ENCODE data around the gene PJA2.

Gene PJA2

DNA sequence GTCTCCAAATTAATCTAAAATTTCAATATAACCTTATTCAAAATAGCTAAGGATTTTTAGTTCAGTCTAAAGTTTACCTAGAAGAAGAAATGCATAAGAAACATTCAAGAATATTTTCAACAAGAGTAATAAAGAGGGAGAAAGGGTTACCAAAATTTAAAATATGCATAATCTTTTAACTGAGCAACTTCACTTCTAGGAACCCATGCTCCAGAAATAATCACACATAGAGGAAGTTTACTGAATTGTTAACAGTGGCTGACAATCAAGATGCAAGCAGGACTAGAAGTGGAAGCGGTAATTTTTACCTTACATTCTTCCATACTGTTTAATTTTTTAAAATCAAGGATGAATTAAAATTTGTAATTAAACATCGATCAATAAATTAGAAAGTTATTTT is 1.9 kb downstream of the PJA2 start:
- DNase-seq, result no peak

DNA sequence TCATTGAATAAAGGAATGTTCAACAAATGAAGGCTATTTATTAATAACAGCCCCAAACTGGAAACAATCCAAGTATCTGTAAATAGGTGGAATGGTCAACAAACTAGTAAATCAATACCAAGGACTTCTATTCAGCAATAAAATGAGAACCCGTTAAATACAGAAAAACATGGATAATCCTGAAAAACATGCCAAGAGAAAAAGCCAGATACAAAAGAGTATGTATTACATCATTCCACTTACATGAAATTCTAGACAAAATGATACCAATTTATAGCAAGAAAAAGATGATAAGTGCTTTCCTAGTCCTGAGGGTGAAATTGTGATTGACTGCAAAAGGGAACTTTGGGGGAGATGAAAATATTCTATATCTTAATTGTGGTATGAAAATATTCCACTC is 3.1 kb downstream of the PJA2 start:
- no peak for DNase-seq

DNA sequence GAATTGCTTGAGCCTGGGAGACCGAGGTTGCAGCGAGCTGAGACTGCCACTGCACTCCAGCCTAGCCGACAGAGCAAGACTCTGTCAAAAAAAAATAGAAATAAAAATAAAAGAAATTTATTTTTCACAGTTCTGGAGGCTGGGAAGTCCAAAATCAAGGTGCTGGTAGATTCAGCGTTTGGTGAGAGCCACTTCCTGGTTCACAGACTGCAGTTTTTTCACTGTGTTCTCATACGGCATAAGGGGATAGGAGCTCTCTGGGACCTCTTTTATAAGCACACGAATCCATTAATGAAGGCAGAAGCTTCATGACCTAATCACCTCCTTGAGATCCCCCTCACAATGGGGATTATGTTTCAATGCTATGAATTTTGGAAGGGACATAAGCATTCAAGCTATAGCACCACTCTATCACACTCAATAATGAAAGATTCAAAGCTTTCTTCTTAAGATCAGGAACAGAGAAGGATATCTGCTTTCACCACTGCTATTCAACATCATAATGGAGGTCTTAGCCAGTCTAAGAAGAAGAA is 5.3 kb downstream of the PJA2 start:
- DNase-seq, result no peak

DNA sequence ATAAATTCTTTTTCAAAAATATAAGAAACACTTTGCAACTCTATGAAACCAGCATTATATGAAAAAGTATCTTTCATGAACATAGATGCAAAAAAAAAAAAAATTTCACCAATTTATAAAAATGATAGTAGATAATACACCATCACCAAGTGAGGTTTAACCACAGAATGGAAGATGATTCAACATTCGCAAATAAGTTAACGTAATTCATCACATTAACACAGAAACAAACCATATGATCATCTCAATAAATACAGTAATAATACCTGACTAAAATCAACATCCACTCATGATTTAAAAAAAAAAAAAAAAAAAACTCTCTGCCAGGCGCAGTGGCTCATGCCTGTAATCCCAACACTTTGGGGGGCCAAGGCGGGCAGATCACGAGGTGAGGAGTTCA is 6.3 kb downstream of the PJA2 start:
- no peak for DNase-seq

DNA sequence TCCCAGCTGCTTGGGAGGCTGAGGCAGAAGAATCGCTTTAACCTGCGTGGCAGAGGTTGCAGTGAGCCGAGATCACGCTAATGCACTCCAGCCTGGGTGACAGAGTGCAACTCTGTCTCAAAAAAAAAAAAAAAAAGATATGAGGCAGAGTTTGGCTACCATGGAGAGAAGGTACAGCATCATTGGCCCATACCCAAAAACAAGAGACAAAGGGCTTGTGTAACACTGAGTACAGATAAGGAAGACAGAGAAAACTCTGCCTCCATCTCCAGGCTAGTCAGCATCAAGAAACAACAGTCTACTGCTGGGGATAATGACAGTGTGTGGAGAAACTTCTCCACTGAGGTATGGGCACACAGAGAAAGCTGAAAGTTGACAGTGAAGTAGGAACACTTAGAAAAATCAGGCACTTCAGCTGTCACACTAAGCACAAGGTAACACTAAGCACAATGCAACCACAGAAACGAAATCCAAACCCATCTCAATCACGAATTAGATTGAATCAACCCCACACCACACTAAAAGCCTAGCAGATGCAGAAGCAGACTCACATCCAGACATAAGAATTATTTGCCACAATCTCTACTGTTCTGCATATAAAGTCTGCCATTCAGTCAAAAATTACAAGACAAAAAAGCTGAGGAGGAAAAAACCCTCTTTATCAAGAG is 10.5 kb downstream of the PJA2 start:
- no peak for DNase-seq

DNA sequence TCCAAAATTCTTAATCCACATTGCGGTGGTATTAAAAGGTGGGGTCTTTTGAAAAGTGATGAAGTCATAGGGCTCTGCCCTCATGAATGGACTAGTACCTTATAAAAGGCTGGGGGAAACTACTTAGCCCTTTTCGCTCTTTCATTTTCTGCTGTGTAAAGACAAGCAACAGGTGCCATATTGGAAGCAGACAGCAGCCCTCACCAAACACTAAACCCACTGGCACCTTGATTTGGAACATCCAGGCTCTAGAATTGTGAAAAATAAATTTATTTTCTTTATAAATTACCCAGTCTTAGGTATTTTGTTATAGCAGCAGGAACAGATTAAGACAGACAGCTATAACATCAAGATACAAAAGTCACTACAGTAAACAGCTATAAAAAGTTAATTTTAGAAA is 12.8 kb downstream of the PJA2 start:
- no peak for DNase-seq

DNA sequence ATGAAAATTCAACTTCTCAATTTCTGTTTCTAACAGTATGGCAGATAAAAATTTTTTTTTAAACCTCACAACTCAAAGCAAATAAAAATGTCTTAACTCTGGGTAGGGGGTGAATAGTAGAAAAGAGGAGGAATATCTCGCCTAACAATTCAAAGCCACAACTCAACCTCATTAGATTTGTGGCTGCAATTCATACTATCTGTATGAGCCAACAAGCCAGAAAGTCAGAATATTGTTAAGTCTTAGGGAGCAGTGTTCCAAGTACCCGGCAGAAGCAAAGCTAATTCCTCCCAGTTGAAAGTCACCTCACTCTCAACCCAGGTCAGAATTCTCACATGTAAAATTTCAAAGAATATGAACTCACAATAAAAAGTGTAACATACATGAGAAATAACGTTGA is 15.0 kb downstream of the PJA2 start:
- no peak for DNase-seq

DNA sequence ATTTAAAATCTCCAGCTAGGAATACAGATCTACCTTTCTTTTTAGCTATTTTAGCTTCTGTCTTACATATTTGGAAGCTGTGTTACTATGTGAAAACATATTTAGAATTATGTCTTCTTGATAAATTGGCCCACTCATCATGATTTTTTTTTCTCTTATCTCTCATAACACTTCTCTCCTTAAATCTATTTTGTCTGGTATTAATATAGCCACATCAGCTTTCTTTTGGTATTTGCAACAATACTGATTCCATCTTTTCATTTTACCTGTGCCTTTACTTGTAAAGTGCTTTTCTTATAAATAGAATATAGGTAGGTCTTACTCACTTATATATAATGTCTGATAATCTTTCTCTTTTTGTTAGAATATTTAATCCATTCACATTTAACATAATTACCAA is 19.6 kb downstream of the PJA2 start:
- DNase-seq, result no peak

DNA sequence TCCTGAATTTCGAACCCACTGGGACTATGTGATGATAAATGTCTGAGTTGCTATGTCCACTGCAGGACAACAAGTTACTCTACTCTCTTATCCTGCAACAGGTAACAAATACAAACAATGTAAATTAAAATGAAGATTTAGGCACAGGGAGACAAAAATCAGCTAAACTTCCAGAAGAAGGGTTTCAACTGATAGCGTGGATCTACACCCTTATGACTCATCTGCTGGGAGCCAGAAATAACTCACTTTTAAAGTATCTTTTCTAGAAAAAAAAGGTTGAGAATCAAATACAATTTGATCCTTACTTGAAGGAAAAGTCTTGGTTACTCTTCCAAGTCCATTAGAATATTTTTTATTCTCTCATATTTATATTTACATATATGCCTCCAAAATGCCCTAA is 21.4 kb downstream of the PJA2 start:
- no peak for DNase-seq

DNA sequence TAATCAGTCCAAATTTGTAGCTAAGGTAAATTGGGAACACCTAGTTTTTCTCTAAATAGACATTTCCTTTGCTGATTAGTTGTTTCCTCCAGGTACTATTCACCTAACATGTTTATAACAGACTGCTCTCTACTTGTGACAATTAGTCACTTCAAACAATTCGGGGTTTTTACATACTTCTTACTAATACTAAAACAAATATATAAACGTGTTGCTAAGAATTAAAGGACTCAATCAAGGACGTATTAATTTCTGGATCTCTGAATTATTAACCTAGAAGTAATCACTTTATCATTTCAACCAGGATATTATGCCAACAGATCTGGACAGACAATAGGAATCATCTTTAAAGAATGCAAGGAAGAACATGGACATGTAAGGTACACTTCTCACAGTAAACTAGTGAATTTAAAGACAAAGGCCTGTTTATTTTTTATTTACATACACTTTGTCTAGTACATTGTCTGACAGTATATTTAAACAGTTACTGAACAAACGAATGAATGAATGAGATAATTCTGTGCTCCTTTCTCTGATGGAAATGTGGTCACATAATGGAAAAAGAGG is 22.3 kb downstream of the PJA2 start:
- DNase-seq, result no peak

DNA sequence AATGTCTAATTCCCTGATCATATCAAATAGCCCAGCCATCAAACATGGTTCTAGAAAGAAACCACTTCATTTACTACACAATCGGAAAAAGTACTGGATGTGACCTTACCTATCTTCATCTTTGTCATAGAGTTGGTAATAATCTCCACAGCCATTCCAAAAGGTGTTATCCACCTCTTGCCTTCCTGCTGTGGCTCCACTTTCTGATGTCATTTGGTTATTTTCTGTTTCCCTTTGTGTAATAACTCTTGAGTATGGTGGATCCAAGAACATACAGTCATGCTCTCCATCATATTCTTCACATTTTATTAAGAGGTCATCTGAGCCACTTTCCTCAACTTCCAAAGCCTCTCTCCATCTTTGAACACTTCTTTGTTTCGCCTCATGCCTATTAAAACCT is 31.7 kb downstream of the PJA2 start:
- DNase-seq, result no peak

DNA sequence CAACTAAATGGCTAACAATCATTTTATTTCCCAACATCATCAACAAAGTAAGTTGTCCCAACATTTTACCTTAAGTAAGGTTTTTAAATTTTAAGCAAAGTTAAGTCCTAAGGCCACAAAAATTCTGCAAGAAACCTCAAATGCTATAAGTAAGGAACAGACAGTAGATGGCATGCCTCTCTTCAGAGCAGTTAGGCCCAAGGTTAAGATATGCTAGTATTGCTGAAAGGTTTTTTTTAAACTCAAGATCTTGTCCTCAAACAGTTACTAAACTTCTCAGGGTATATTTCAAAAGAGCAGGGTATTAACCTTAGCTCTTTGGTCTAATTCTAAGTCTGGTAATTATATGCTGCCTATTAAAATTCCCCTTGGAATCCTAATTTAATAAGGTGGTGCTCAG is 35.1 kb downstream of the PJA2 start:
- no peak for DNase-seq

DNA sequence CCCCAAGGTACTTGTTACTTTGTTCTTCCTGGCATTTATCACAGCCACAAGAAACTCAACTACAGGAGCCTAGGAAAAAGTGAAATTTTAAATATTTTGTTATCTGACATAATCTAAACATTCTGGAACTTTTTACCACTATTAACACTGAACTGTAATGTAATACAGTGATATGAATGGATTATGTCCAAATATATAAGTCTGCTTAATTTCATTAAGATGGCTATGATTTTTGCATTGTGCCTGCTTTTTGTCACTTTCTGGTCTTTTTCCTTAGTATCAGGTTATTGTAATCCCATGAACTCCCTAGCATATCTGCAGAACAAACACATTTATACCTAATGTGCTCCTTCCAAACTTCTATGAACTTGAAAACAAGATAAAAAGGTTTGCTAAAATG is 35.8 kb downstream of the PJA2 start:
- DNase-seq, result no peak

DNA sequence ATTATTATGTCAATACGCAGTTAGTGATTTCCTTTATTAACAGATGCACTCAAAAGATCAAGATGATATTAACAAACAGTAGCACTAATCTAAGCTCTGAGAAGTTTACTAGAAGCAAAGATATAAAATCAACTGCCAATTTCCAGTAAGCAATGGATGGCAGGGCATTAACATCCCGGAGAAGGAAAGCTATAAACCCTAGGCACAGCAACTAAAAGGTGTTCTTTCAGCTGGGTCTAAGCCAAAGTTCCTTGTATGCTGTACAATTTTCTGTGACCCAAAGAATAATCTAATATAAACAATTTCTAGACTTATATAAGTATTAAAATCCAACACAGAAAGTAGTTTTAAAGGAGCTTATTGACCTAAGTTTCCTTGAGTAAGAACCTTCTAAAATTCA is 39.4 kb downstream of the PJA2 start:
- DNase-seq, result no peak

DNA sequence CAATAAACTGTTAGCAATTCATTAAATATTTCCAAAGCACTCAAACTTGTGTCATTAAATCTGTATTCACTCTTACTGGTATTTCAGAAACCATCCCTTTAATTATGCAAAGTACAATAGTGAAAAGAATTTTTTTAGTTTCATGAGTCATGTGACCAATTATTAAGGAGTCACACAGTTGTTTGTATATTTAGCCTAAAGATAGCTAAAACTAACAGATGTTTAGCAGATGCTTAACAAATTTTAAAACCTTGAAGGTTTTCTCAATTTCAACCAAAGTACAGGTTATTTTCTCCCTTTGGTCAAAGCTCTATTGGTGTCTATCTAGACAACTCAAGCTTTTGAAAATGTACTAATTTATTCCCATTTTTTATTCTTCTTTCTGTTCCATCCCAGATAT is 44.1 kb downstream of the PJA2 start:
- no peak for DNase-seq

DNA sequence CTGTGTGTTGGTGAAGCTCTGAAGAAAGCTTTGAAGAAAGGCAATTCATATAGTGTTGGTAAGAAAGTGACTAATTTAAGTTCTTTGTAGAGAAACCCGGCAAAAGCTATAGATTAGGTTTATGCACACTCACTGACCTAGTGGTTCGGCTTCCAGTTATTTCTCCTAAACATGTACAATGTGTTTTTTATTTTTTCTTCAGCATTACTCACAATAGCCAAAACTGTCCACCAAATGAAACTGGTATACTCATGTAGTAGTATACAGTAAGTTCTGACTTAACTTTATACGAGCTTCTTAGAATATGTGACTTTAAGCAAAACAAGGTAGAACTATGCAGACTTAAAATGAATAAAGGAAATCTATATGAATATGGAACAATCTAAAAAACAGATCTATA is 44.8 kb downstream of the PJA2 start:
- no peak for DNase-seq

DNA sequence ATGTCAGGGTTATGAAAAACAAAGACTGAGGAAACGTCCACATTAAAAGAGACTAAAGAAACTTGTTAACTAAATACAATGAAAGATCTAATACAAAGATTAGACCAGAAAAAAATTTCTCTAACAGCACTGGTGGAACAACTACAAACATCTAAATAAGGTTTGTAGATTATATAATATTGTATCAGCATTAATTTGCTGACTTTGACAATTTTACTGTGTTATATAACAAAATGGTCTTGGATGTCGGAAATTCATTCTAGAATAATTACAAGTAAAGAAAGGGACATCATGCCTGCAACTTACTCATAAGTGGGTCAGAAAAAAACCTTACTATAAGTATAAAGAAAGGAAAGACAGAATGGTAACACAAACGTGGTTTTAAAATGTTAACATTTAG is 50.1 kb downstream of the PJA2 start:
- no peak for DNase-seq

DNA sequence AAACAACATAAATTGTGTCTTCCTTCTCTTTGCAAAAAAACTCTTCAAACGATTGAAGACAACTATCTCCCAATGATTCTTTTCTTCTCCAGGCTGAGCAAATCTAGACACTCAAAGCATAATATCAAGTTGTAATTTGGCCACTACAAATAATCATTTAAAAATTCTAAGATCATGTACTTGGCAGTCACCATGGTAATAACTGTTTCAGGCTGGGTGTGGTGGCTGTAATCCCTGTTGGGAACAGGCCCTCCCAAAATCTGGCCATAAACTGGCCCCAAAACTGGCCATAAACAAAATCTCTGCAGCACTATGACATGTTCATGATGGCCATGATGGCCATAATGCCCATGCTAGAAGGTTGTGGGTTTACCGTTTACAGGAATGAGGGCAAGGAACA is 52.0 kb downstream of the PJA2 start:
- DNase-seq, result no peak

DNA sequence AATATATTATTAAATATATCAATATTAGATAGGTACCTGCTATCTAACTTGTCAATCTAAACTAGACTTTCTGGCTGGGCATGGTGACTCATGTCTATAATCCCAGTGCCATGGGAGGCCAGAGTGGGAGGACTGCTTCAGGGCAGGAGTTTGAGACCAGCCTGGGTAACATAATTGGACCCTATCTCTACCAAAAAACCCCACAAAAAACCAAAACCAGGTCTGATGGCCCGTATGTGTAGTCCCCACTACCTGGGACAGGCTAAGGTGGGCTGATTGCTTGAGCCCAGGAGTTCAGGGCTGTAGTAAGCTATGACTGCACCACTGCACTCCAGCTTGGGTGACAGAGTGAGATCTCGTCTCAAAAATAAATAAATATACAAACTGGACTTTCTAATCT is 55.0 kb downstream of the PJA2 start:
- no peak for DNase-seq

DNA sequence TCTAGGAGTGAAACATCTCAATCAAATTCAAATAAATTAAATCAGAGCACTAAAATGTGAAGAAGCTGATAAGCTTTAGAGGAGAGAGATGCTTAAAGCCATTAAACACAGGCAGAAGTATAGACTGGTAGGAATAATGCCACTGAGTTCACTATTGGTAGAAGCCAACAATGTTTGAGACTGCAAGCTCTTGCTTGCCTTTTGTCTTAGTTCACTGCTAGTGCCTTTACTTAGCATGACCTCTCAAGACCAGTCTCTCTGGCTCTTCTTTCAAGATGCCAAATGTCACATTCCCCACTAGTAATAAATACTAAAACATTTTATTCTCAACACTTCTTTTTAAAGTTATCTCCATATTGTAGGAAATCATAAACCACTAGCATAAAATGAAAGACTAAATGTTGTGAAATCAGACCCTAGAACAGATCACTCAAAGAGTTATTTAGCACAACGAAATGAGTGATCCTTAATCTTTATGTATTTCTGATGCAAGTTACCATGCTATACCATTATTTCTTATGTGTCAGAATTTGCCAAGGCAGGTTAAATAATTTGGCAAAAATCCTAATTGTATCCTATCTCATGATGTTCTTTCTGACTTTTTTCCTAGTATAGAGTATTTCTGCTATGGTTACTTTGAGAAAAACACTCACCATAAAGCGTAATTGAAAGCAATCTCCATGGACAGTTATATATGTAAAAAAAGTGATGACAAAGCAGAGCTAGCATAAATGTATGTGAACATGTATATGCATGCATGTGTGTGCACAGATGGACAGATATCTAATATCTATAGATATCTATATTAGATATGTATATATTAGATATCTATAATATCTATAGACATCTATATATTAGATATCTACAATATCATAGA is 57.5 kb downstream of the PJA2 start:
- no peak for DNase-seq

DNA sequence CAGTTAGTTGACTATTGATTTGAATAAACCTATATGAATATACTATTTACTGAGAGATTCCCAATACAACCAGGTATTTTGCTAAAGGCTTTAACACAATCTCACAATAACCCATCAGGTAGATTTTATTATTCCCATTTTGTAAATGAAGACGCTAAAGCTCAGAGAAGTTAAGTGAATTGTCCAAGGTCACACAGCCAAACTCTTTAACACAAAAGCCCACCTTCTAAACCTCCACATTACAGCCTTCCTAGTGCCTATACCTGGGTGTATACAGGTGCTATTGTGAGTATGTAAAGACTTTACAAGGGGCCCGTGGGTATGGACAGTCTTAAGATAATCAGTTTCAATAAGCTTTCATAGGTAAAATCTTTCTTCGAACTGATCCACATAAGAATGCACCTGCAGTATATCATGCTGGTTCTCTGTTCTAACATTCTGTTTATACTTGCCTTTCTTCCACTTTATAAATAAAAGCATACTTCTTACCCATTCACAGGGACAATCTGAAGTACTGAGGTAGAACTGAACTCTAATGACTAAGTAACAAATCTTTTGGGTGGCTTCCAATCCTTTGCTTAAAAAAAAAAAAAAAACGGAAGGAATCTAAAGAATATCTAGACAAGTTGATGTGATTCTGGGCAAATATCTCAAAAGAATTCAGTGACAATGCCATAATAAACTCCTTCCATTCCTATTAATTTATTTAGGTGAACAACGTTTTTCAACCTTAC is 59.1 kb downstream of the PJA2 start:
- no peak for DNase-seq

DNA sequence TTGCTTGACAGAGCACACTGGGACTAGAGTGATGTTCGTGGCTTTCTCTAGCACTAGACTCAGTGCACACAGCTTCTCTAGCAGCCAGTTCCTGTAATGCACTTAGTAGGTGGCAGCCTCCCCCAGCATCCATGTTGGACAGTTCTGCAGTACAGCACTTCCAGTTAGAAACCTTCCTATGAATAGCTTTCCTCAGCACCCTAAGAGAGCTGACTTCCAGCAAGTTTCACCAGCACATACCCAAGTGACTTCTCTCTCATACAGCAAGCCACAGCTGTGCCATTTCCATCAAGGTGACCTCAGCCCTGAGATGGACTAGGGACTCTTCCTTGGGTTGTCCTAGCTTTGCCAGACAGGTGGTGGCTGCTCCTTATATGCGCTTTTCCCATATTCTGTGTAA is 60.4 kb downstream of the PJA2 start:
- no peak for DNase-seq

DNA sequence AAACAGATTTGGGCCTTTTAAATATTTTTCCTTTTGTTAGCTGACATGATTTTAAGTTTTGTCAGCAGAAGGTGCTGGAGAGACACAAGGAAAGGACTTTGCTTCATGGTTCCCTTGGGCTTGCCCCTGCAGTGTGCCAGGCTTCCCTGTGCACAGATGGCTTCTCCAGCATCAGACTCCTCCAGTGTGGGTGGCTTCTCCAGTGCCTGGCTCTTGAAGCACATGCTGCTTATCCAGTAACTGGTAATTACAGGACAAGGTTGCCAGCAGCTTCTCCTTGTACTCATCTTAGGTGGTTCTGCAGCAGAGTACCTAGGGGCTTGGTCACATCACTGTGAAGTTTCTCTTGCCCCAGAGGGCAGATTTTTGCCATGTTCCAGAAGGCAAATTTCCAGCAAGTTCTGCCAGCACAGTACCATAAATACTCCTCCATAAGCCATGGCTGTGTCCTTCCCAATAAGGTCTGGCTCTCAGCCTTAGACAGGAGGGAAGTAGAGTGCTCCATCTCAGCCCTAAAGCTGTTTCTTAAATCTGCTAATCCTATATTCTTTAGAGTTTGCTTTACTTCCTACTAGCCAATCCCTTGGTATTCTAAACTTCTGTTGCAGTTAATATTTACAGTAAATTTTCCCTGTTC is 62.4 kb downstream of the PJA2 start:
- no peak for DNase-seq
